OCI-LY7 (cell line): ENCODE results near the gene SRGAP1. TPM values are rescaled to one million over a fixed set of nuclear protein-coding genes. Genes with fewer than 3 reads are reported as not detected.

Experiments
- BruUV-seq: library from RNA; stranded (reverse); fragments of 400-500 nt; replicated peaks from 2 replicates; lab custom pipeline; 2021; lab: Mats Ljungman, UMichigan
- CTCF ChIA-PET: fragments of 300-600 bp; sonication (Branson Sonifier 250); formaldehyde crosslinking; loops from one replicate; lab custom pipeline; 2022; ENCODE audit warnings: antibody characterized with exemption; ENCODE audit not compliant: unreplicated experiment; lab: Charles Lee
- POLR2A ChIA-PET: fragments of 300-600 bp; sonication (Branson Sonifier 250); formaldehyde crosslinking; loops from one replicate; lab custom pipeline; 2022; ENCODE audit warnings: antibody characterized with exemption; lab: Charles Lee
- DNase-seq: peaks from one replicate; pipeline ENCODE4 v3.0.0-alpha.2; 2015; ENCODE audit warnings: low spot score
- H2AFZ ChIP-seq: fragments of 200-600 bp; sonication (generic), shearing (Covaris generic); 2 replicates; pipeline ENCODE4 v1.6.1; 2014; ENCODE audit warnings: mild to moderate bottlenecking, antibody characterized with exemption, low read length, moderate library complexity
- H3K27ac ChIP-seq: fragments of 200-600 bp; sonication (generic); 2 replicates; pipeline ENCODE4 v1.5.1; 2014; ENCODE audit warnings: mixed run types, low read depth, mild to moderate bottlenecking, moderate library complexity, low read length, inconsistent platforms; ENCODE audit not compliant: poor library complexity, severe bottlenecking
- H3K36me3 ChIP-seq: fragments of 200-600 bp; sonication (generic); 2 replicates; pipeline ENCODE4 v1.6.1; 2014; ENCODE audit warnings: mild to moderate bottlenecking, antibody characterized with exemption, low read length, moderate library complexity, mixed read lengths; ENCODE audit not compliant: insufficient read depth
- H3K4me1 ChIP-seq: fragments of 200-600 bp; sonication (generic); 2 replicates; pipeline ENCODE4 v1.5.1; 2014; ENCODE audit warnings: mild to moderate bottlenecking, low read length; ENCODE audit not compliant: insufficient read depth, poor library complexity, severe bottlenecking
- H3K4me2 ChIP-seq: fragments of 200-600 bp; sonication (generic); 2 replicates; pipeline ENCODE4 v1.6.1; 2014; ENCODE audit warnings: mild to moderate bottlenecking, low read length
- H3K4me3 ChIP-seq: fragments of 200-600 bp; sonication (generic); 2 replicates; pipeline ENCODE4 v1.5.1; 2014; ENCODE audit warnings: mild to moderate bottlenecking, low read depth, low read length; ENCODE audit not compliant: poor library complexity, severe bottlenecking
- H3K79me2 ChIP-seq: fragments of 200-600 bp; sonication (generic); 2 replicates; pipeline ENCODE4 v1.6.1; 2016; ENCODE audit warnings: low read depth, mild to moderate bottlenecking, low read length, moderate library complexity, mixed read lengths; ENCODE audit not compliant: insufficient read depth
- H3K9me2 ChIP-seq: fragments of 200-600 bp; sonication (generic); 2 replicates; pipeline ENCODE4 v1.6.1; 2016; ENCODE audit warnings: mild to moderate bottlenecking, low read length, mixed read lengths; ENCODE audit not compliant: insufficient read depth
- H3K9me3 ChIP-seq: fragments of 200-600 bp; sonication (generic); 2 replicates; pipeline ENCODE4 v1.6.1; 2014; ENCODE audit warnings: mild to moderate bottlenecking, mixed run types, low read length, mixed read lengths
- H4K20me1 ChIP-seq: fragments of 200-600 bp; sonication (generic); 2 replicates; pipeline ENCODE4 v1.6.1; 2014; ENCODE audit warnings: mild to moderate bottlenecking, antibody characterized with exemption, low read length, moderate library complexity, mixed read lengths; ENCODE audit not compliant: insufficient read depth
- CTCF ChIP-seq: fragments of 200-600 bp; sonication (generic); conservative IDR thresholded peaks from 2 replicates; pipeline ENCODE4 v1.5.1; 2014; ENCODE audit warnings: mild to moderate bottlenecking, antibody characterized with exemption, low read length, moderate library complexity, mixed read lengths
- EZH2phosphoT487 ChIP-seq: fragments of 200-600 bp; sonication (generic); IDR thresholded peaks from 2 replicates; pipeline ENCODE4 v1.6.1; 2018; ENCODE audit warnings: low read depth, borderline replicate concordance, mild to moderate bottlenecking, mixed run types, antibody characterized with exemption, low read length, moderate library complexity, mixed read lengths
- intact Hi-C: fragments of 100-400 bp; cut with micrococcal nuclease; formaldehyde crosslinking; loops from one replicate; pipeline ENCODE4 v1.10.0; 2022; ENCODE audit not compliant: unreplicated experiment
- total RNA-seq, 2 experiments: library from RNA; depleted of rRNA in 1 of 2; stranded (reverse); fragments of >200 nt in 1 of 2; shearing (Covaris generic) in 1 of 2; gene quantifications; 2 replicates each; pipeline ENCODE4 v1.2.3, GENCODE V29; 2014 to 2022

Gene SRGAP1
- total RNA-seq, 2 experiments from 2014 or later = 0.06 TPM; not detected in 1

- no TSS peak for BruUV-seq
Measured at GRCh38 chr12:63944586-63945228, 100.2 kb downstream of the SRGAP1 start.

GRCh38 chr12:63945777-63946176 lies 101.3 kb downstream of the SRGAP1 start:
- intact Hi-C loops = no loop called here
- POLR2A ChIA-PET = interaction anchor here (0.6 kb wide), 1 partner anchor 378 kb away, joined by 3 read pairs; no protein-coding TSS in a partner anchor
- Histone ChIP-seq H3K79me2 (no peaks in the 10 kb centered on the region), H4K20me1 (no peaks in the 10 kb centered on the region), H2AFZ (no peak overlapping the region), H3K4me2 (no peak overlapping the region), H3K27ac (no peak overlapping the region), H3K4me3 (no peak overlapping the region), H3K9me3 (no peaks in the 10 kb centered on the region), H3K9me2 (no peaks in the 10 kb centered on the region), H3K4me1 (no peaks in the 10 kb centered on the region), H3K36me3 (no peaks in the 10 kb centered on the region)
- no peak for DNase-seq
- CTCF ChIA-PET = no interaction called here
- BruUV-seq = no TSS peak
- TF ChIP-seq EZH2phosphoT487 (no peak), CTCF (no peak)

More at GRCh38 chr12:63944586-63945228, 100.2 kb downstream of the SRGAP1 start:
- Histone ChIP-seq H3K4me2 (no peak overlapping the region), H3K36me3 (no peaks in the 10 kb centered on the region), H3K9me2 (no peaks in the 10 kb centered on the region), H3K79me2 (no peaks in the 10 kb centered on the region), H2AFZ (no peak overlapping the region), H4K20me1 (no peaks in the 10 kb centered on the region), H3K27ac (no peak overlapping the region), H3K4me3 (no peak overlapping the region), H3K4me1 (no peaks in the 10 kb centered on the region), H3K9me3 (no peaks in the 10 kb centered on the region)
- TF ChIP-seq CTCF (no peak), EZH2phosphoT487 (no peak)
- POLR2A ChIA-PET = no interaction called here
- CTCF ChIA-PET = no interaction called here
- no peak for DNase-seq
- intact Hi-C loops = no loop called here

GRCh38 chr12:63948211-63948610 lies 103.7 kb downstream of the SRGAP1 start:
- Histone ChIP-seq H3K36me3 (no peaks in the 10 kb centered on the region), H3K79me2 (no peaks in the 10 kb centered on the region), H3K4me1 (no peaks in the 10 kb centered on the region), H3K9me3 (no peaks in the 10 kb centered on the region), H3K4me3 (no peak overlapping the region), H3K9me2 (no peaks in the 10 kb centered on the region), H4K20me1 (no peaks in the 10 kb centered on the region), H2AFZ (no peak overlapping the region), H3K4me2 (no peak overlapping the region), H3K27ac (no peak overlapping the region)
- TF ChIP-seq EZH2phosphoT487 (no peak), CTCF (no peak)
- intact Hi-C loops = no loop called here
- ChIA-PET POLR2A (no interaction called here), CTCF (no interaction called here)
- DNase-seq = no peak
- no TSS peak for BruUV-seq
